AG08396 (cell line): ENCODE results near the gene SEL1L.
"Not testable (repeated sequence)": the region's sequence is repeated elsewhere in the genome, so short reads cannot be mapped to it uniquely, and the experiment has no call there.

ENCODE experiments used
- DNase-seq: peaks from one replicate; pipeline ENCODE4 v3.0.0; 2012; ENCODE audit warnings: low spot score, mixed read lengths

SEL1L gene

GRCh38 chr14:81474148-81474492 lies 59.5 kb downstream of the SEL1L start:
- no peak for DNase-seq

DNA sequence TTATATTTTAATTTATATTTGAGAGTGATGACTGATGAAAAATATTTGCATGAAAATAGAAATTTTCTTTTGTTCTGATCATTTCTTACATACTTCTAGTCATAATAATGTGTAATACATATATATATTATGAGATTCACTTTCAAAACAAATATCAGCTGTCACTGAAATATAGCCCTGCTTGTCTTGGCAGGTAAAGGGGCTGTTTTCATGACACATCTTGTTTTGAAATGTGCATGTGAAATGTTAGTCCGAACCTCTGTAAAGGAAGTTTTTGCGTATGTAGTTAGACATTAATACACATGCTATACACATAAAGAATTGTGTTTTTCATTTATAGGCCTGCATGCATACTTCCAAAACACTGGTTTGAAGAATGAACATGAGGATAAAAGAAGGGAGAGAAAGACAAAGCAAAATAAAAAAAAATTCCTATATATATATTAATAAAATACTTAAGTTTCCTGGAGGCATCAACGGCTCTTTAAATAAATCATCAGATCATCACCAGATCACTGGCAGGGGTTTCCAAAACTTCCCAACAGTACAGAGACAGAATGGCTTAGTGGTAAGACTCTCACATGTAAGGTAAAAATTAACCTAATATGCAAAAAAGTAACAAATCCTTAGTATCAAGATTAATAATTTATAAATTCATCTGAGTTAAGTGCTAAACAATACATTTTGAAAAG lies 60.1 kb downstream of the SEL1L start:
- no peak for DNase-seq

GRCh38 chr14:81472096-81472800 lies 61.4 kb downstream of the SEL1L start:
- DNase-seq, result no peak

DNA sequence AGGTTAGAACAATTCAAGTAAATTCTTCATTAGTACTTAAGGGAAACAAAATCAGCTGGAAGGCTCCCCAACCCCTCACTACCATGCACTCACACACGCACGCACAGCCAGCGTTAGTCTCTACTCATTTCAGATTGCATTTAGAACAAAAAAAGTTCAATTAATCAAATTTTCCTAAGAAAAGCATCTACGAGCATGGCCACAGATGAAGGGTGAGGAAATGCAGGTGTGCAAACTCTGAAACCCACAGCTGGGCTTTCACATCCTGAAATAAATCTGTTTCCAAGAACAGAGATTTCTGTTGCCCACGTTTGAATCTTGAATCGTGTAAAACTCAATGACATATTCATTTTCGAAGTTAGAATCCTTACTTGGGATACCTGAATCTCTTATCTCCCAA lies 62.6 kb downstream of the SEL1L start:
- no peak for DNase-seq

DNA sequence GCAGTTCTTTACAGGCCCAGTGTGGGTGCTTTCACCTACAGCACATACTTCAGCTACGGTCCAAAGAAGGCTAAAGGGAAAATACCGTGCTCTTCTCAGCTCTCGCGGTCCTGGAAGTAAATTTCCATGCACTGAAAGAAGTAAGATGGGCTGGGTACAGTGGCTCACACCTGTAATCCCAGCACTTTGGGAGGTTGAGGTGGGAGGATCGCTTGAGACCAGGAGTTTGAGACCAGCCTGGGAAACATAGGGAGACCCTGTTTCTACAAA lies 63.2 kb downstream of the SEL1L start:
- DNase-seq, result not testable (repeated sequence)

DNA sequence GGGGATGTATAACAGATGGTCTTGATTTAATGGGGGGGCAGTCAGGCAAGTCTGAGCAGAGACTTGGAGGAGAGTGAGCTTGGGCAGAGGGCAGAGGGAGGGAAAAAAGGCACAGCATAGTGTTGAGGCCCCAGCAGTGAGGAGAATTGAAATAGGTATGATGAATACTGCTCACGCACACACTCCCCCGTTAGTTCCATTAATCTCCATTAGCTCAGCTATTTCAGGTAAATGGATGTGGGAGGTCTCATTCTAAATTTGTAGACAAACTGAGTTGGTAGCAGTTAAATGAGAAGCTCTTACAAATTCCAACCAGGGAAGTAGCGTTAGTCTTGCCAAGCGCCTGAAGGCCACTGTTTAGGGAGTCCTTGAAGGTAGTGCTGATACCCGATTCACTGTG lies 66.8 kb downstream of the SEL1L start:
- DNase-seq, result no peak

- DNase-seq, result no peak
Observed at GRCh38 chr14:81465507-81466228, 68.0 kb downstream of the SEL1L start.

GRCh38 chr14:81465003-81465392 lies 68.7 kb downstream of the SEL1L start:
- DNase-seq, result not testable (repeated sequence)

- DNase-seq, result peak; percentile 68
Observed at GRCh38 chr14:81464253-81465002, 69.2 kb downstream of the SEL1L start.

GRCh38 chr14:81462356-81462755 lies 71.3 kb downstream of the SEL1L start:
- DNase-seq, result not testable (repeated sequence)

- no peak for DNase-seq
Observed at GRCh38 chr14:81459912-81460311, 73.7 kb downstream of the SEL1L start.

DNA sequence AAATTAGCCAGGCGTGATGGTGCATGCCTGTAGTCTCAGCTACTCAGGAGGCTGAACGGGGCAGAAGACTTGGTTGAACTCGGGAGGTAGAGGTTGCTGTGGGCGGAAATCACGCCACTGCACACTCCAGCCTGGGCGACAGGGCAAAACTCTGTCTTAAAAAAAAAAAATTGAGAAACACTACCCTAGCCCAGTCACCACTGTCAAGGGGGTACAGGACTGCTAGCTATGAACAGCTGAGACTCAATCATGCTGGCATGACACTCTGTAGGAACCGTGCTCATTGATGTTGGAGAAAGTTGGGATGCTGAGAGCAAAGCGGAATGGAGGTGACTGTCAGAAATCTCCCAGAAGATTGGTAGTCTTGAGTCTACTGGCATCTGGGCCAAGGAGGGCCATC lies 75.3 kb downstream of the SEL1L start:
- no peak for DNase-seq

- DNase-seq, result no peak
Observed at GRCh38 chr14:81455390-81455789, 78.3 kb downstream of the SEL1L start.

- DNase-seq, result no peak
Observed at GRCh38 chr14:81454572-81455218, 79.0 kb downstream of the SEL1L start.

DNA sequence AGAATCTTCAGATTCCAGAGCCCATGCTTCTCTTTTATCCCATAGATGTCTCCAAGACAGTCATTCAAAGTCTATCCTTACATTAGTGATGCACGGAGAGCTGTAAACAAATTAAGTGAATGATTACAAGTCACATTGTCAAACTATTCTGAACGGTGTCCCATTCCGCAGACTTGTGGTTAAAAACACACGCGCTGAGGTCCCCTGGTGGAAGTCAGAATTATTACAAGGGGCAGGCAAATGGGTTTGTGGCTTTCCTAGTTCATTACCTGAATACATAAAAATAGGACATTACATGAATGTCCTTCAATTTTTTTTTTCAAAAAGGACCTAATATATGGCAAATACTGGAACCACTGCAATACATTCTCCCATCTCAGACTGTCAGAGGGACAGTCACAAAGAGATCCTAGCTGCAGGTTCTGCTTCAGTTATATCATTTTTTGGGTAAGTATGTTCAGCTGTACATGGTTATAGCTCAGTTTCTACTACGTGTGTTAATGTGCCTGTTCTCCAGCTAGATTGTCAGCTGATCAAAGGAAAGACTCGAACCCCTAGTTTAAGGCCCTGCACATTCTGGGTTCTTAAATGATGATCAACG lies 80.4 kb downstream of the SEL1L start:
- peak; percentile 58 for DNase-seq

DNA sequence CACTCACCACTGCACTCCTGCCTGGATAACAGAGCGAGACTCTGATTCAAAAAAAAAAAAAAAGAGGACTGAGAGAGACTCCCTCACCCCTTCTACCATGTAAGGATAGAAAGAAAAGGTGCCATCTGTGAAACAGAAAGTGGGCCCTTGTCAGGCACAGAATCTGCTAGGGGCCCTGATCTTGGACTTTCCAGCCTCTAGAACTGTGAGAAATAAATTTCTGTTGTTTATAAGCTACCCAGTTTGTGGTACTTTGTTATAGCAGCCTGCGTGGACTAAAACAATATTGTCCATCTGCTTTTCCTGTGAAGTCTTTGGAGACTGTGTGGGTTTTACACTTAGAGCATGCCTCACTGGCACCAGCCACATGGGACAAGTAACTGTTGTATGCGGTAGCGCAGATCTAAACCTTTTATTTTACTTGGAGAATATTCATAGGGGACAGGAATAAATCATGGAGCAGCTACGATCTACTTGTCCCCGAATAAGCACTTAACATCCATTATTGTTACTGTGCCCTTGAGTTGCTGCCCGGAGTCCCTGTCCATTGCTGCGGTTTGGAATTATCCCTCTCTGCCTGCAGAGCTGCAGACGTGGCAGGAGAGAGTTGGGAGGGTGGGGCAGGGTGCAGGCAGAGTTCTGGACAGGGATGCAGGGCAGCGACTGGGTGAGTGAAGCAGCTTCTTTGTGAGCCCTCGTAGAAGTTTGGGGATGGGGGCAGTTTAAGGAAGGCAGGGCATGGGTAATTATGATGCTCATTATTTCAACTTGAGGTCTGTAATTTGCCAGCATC lies 81.1 kb downstream of the SEL1L start:
- no peak for DNase-seq

DNA sequence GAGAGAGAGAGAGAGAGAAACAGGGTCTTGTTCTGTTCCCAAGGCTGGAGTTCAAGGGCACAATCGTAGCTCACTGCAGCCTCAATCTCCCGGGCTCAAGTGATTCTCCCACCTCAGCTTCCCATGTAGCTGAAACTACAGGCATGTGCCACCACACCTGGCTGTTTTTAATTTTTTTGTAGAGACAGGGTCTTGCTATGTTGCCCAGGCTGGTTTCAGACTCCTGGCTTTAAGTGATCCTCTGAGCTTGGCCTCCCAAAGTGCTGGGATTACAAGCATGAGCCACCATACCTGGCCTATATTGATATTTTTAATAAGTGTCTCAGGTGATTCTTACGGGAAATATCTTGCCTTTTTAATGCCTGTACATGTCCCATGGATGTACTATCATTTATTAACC lies 82.7 kb downstream of the SEL1L start:
- no peak for DNase-seq

DNA sequence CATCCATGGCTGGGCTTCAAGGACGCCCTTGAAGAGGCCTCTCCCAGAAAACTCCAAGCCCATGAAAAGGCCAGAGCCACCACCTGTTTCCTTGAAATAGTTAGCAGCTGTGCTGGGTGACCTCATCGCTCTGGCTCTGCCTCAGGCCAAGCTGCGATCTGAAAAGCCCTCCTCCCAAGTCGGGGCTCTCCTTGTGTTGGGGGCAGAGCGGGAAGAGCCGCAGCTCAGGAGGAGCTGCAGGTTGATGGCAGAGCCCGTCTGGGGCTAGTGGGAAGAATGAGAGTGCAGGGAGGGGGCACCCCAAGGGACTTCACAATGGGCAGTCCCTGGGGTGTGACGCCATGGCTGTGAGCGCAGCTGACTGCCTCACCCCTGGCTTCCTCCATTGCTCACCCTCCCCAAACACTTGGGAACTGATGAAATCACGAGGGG lies 83.5 kb downstream of the SEL1L start:
- no peak for DNase-seq

- DNase-seq, result no peak
Observed at GRCh38 chr14:81449576-81449975, 84.1 kb downstream of the SEL1L start.

DNA sequence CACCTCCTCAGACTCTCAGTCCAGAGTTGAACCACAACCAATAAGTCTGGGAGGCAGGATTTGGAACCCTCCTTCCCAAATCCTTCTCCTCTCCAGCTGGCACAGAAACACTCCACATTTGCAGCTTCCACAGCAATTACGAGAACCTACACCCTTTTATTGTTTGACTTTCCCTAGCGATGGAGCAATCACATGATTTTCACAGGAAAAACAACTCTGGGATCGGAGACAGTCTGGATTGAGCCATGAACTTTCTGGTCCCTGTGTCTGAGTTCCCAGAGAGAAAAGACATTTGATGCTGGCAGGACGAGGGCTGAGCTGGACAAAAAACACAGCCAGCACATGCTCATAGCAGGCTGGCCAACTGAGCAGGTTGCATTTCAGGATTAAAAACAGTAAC lies 84.5 kb downstream of the SEL1L start:
- no peak for DNase-seq
